ENCODE data around the gene UBAC2.

Gene UBAC2

DNA sequence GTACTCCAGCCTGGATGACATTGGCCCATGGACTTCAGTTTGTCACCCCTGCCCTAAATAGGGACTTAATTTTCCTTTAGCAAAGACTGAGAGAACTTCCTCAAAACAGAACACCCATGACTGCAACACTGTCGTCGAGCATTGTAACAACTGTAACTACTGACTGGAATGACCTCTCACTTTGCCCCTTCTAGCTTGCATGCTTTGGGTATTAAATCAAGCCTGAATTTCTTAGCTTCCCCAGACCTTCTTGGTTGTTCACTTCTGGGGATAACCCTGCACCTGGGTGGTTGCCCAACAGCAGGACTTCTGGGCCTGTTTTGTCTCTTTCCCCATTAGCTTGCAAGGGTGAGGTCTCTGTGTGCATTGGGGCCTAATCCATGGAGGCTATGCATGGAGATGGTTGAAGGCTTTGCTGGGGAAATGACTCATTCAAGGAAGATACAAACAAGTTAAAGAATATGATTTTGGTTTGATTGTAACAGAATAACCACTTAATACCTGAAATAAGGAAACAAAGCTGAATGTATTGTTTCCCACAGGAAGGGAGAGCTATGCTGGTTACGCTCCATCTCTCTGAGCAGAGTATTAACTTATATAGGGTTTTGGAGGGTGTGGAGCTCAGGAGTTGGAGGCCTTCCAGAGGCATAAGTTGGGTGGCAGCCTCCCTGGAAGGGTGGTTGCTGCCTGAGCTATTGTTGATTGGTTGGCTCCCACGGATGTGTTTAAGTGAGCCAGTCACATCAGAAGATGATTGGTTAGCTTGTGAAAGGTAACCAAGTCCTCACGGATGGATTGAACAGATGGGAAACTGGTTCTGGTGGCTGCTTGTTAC, 34.7 kb upstream of the UBAC2 start:
- no peak overlapping the region for H3K4me3 ChIP-seq (ENCODE audit: low read length)
- TF ChIP-seq, protein P1, sequence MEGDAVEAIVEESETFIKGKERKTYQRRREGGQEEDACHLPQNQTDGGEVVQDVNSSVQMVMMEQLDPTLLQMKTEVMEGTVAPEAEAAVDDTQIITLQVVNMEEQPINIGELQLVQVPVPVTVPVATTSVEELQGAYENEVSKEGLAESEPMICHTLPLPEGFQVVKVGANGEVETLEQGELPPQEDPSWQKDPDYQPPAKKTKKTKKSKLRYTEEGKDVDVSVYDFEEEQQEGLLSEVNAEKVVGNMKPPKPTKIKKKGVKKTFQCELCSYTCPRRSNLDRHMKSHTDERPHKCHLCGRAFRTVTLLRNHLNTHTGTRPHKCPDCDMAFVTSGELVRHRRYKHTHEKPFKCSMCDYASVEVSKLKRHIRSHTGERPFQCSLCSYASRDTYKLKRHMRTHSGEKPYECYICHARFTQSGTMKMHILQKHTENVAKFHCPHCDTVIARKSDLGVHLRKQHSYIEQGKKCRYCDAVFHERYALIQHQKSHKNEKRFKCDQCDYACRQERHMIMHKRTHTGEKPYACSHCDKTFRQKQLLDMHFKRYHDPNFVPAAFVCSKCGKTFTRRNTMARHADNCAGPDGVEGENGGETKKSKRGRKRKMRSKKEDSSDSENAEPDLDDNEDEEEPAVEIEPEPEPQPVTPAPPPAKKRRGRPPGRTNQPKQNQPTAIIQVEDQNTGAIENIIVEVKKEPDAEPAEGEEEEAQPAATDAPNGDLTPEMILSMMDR (conservative IDR thresholded peaks at IDR 0.05; ENCODE audit: low read length): no peak
- DNase-seq (ENCODE audit: low read depth): no peak

DNA sequence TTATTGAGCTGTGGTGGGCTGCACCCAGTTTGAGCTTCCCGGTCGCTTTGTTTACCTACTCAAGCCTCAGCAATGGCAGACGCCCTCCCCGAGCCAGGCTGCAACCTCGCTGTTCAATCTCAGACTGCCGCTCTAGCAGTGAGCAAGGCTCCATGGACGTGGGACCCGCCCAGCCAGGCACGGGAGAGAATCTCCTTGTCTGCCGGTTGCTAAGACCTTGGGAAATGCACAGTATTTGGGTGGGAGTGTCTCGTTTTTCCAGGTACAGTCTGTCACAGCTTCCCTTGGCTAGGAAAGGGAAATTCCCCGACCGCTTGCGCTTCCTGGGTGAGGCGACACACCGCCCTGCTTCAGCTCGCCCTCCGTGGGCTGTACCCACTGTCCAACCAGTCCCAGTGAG, 27.7 kb upstream of the UBAC2 start:
- H3K4me3 ChIP-seq (ENCODE audit: low read length): no peak overlapping the region
- no peak for DNase-seq (ENCODE audit: low read depth)
- TF ChIP-seq, protein P1 (conservative IDR thresholded peaks at IDR 0.05; ENCODE audit: low read length): no peak

- TF ChIP-seq, protein P1 (conservative IDR thresholded peaks at IDR 0.05; ENCODE audit: low read length): no peak
- no peak for DNase-seq (ENCODE audit: low read depth)
- no peak overlapping the region for H3K4me3 ChIP-seq (ENCODE audit: low read length)
Measured at GRCh38 chr13:99173606-99174005, 27.0 kb upstream of the UBAC2 start.

GRCh38 chr13:99174533-99175100, 26.0 kb upstream of the UBAC2 start:
- no peak for DNase-seq (ENCODE audit: low read depth)
- no peak overlapping the region for H3K4me3 ChIP-seq (ENCODE audit: low read length)
- TF ChIP-seq, protein P1 (conservative IDR thresholded peaks at IDR 0.05; ENCODE audit: low read length): no peak

- TF ChIP-seq, protein P1 (conservative IDR thresholded peaks at IDR 0.05; ENCODE audit: low read length): peak; percentile 96
- DNase-seq (ENCODE audit: low read depth): peak; percentile 27
- H3K4me3 ChIP-seq (ENCODE audit: low read length): no peak overlapping the region
Measured at GRCh38 chr13:99176309-99177276, 24.1 kb upstream of the UBAC2 start.

DNA sequence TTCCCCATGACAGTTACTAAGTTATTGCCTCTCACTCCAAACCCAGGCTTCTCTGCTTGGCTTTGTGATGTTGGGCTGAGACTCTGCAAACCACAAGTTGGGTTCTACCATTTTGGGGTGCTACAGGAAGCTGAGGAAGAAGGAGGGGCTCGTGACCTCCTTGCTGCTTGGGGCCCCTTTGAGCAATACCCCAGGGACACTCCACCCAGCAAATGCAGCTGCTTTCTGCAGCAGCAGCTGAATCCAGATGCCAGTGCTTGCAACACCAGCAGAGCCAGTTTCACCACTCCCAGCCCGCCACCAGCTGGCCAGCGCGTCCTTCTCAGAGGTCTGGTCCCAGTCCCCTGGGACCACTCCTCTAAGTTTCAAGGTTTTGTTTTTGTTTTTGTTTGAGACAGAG, 22.0 kb upstream of the UBAC2 start:
- DNase-seq (ENCODE audit: low read depth): peak; percentile 43
- H3K4me3 ChIP-seq (ENCODE audit: low read length): no peak overlapping the region

More for the DNA sequence above, 22.0 kb upstream of the UBAC2 start:
- TF ChIP-seq, protein P1 (conservative IDR thresholded peaks at IDR 0.05; ENCODE audit: low read length): no peak

All from AG10803 (cell line).